Measurements from ENCODE around the gene KCNH5. TPM values are rescaled to one million over a fixed set of nuclear protein-coding genes. Genes with fewer than 3 reads are reported as not detected.

KCNH5 gene
- total and polyA plus RNA-seq, 12 donors, result 0.15 TPM; not detected in 11

DNA sequence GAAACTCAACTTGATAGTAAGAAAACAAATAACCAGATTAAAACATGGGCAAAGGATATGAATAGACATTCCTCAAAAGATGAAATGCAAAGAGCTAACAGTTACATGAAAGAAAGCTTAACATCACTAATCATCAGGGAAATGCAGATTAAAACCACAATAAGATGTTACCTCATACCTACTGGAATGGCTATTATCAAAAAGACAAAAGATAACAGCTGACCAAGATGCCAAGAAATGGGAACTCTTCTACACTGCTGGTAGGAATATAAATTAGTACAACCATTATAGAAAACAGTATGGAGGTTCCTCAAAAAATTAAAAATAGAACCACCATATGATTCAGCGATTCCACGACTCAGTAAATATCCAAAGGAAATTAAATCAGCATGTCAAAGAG is 18.8 kb downstream of the KCNH5 start:
- ATAC-seq, result no peak

DNA sequence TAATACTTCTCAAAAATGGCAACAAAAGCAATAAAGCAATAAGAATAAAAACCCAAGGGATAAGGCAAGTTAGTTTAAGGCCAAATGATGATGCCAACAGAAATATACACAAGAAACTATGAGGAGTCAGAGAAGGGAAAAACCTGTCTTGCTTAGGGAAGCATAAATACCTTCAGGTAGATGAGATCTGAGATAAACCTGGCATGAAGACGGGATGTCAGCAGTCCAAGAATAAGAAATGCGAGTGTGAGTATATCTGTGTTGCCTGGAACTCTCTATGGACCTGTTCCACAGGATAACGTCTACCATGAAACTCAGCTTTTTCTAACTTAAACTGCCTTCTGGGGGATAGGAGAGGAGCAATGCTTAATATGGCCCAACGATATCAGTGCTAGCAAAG is 30.6 kb downstream of the KCNH5 start:
- TF ChIP-seq, protein P1, sequence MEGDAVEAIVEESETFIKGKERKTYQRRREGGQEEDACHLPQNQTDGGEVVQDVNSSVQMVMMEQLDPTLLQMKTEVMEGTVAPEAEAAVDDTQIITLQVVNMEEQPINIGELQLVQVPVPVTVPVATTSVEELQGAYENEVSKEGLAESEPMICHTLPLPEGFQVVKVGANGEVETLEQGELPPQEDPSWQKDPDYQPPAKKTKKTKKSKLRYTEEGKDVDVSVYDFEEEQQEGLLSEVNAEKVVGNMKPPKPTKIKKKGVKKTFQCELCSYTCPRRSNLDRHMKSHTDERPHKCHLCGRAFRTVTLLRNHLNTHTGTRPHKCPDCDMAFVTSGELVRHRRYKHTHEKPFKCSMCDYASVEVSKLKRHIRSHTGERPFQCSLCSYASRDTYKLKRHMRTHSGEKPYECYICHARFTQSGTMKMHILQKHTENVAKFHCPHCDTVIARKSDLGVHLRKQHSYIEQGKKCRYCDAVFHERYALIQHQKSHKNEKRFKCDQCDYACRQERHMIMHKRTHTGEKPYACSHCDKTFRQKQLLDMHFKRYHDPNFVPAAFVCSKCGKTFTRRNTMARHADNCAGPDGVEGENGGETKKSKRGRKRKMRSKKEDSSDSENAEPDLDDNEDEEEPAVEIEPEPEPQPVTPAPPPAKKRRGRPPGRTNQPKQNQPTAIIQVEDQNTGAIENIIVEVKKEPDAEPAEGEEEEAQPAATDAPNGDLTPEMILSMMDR (IDR thresholded peaks at IDR 0.05), result no peak
- 75 to 77% methylated on average over 4 of the region's 4 CpGs for WGBS, 2 donors
- intact Hi-C loops (cut with DNase I), result no loop called here
- ATAC-seq, result no peak
- Histone ChIP-seq H3K4me3 (no peak overlapping the region), H3K27me3 (peaks cover 0 to 9% (median 0%) of the 10 kb centered on the region in 7 donors), H3K4me1 (no peaks in the 10 kb centered on the region), H3K36me3 (no peaks in the 10 kb centered on the region), H3K9me3 (no peaks in the 10 kb centered on the region), H3K27ac (no peak overlapping the region)
- DNase-seq, result no peak

More for the DNA sequence above, 18.8 kb downstream of the KCNH5 start:
- H3K27me3 ChIP-seq, result peaks cover 0 to 16% (median 0%) of the 10 kb centered on the region in 7 donors
- TF ChIP-seq, protein P1 (IDR thresholded peaks at IDR 0.05), result no peak
- DNase-seq, result no peak
- no peaks in the 10 kb centered on the region for H3K36me3 ChIP-seq
- no peak overlapping the region for H3K27ac ChIP-seq
- H3K9me3 ChIP-seq, result peaks cover 0 to 5% (median 0%) of the 10 kb centered on the region in 11 donors
- no peaks in the 10 kb centered on the region for H3K4me1 ChIP-seq
- WGBS, 2 donors, result 79 to 87% methylated on average over 2 of the region's 2 CpGs
- H3K4me3 ChIP-seq, result no peak overlapping the region
- intact Hi-C loops (cut with DNase I), result no loop called here

DNA sequence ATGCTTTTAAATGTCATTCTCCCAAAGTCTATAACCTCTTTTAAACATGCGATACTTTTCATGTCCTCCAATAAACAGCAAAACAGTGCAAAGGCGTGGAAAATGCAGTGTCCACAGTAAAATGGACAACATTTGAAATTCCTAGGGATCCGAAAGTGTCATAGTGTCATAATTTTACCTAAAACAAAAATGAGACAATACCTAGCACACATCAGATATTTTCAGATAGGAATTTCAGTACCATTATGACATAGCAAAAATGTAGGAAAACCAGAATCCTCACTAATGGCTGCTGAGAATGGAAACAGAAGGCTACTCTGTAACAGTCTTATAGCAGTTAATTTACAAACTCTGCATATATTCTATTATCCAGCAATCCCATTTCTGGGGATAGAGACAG is 33.1 kb downstream of the KCNH5 start:
- TF ChIP-seq, protein P1 (IDR thresholded peaks at IDR 0.05), result no peak
- no peaks in the 10 kb centered on the region for H3K36me3 ChIP-seq
- no peaks in the 10 kb centered on the region for H3K4me1 ChIP-seq
- no peak overlapping the region for H3K27ac ChIP-seq
- WGBS, 2 donors, result 88 to 89% methylated on average over 3 of the region's 3 CpGs
- ATAC-seq, result no peak
- H3K27me3 ChIP-seq, result peaks cover 0 to 9% (median 0%) of the 10 kb centered on the region in 7 donors
- intact Hi-C loops (cut with DNase I), result no loop called here
- no peak overlapping the region for H3K4me3 ChIP-seq
- H3K9me3 ChIP-seq, result no peaks in the 10 kb centered on the region
- no peak for DNase-seq

DNA sequence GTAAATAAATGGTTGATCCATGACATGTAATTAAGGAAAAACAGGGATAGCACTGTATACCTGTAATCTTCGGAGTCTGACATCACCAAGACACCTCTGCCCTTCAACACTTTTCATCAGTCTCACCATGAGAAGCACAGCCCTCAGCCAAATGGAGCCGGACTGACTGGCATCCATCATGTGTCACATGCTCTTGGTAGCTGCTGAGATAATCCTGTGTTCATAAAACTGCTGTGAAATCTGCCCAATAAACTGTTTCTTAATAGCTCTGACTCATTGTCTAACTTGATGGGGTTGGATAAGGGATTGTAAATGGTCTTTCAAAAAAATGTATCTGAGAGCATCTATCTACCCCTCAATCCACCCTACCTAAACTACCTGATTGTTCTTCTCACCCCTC is 33.6 kb downstream of the KCNH5 start:
- DNase-seq (no peak), ATAC-seq (no peak)
- intact Hi-C loops (cut with DNase I), result no loop called here
- no peaks in the 10 kb centered on the region for H3K4me1 ChIP-seq
- 22 to 43% methylated on average over 2 of the region's 2 CpGs for WGBS, 2 donors
- peaks cover 0 to 9% (median 0%) of the 10 kb centered on the region in 7 donors for H3K27me3 ChIP-seq
- H3K27ac ChIP-seq, result no peak overlapping the region
- no peak overlapping the region for H3K4me3 ChIP-seq
- no peaks in the 10 kb centered on the region for H3K9me3 ChIP-seq
- H3K36me3 ChIP-seq, result no peaks in the 10 kb centered on the region
- TF ChIP-seq, protein P1 (IDR thresholded peaks at IDR 0.05), result no peak
